Cerebellar cortex (tissue), 1 donor: ENCODE results near the gene NEUROD1.

ENCODE experiments used
- DNase-seq: peaks from one replicate; pipeline ENCODE4 v3.0.0-alpha.2; 2015; ENCODE audit warnings: low spot score

NEUROD1 gene

GRCh38 chr2:181680937-181681811, 857 bp upstream of the NEUROD1 start:
- DNase-seq: peak; percentile 65

- DNase-seq: peak; percentile 47
Observed at GRCh38 chr2:181679544-181679979, 755 bp downstream of the NEUROD1 start.

DNA sequence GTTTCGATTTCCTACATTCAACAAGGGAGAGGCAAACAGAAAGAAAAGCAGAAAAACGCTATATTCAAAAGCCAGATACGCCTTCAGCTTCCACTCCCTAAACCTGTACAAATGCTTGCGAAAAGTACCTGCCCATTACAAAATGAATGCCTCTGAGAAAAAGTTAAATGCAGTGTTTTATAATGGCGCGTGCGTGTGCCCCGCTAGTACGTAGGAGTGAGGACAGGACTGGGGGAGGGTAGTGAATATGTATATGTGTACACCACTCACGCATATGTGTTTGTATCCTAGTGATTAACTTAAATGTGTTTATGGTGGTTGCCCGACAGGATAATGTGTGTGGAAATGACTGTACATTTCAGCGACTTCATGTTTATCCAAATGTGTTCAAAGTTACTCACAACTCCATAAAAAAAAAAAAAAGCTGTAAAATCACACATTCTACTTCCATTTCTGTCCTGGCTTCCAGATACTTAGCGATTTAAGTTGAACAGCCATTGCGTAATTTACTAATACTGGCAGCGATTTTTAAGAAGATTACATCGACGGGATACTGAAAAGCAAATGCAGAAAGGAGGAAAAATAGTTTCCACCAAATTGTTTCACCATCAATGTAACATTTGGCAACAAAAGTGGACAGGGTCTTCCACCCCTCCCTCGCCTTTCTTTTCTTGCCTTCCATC, 1.3 kb downstream of the NEUROD1 start:
- peak; percentile 57 for DNase-seq

GRCh38 chr2:181677912-181678586, 2.3 kb downstream of the NEUROD1 start:
- peak; percentile 67 for DNase-seq

DNA sequence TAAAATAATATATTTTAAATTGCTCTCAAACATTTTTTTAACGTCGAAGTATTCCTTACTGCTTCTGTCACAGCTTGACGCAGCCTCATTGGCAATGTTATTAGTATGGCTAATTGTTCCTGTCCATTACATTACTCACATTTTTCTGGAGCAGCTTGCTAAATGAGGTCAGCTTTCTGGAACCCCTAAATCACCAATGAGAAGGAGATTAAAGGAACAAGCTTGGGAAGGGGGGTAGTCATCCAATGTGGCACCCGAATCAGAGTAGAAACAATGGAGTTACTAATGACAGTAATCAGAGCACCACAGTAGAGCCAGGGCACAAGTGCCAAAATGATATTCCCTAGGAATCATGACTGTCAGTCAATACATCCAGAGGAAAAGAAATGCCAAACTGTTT, 5.1 kb downstream of the NEUROD1 start:
- DNase-seq: peak; percentile 79

DNA sequence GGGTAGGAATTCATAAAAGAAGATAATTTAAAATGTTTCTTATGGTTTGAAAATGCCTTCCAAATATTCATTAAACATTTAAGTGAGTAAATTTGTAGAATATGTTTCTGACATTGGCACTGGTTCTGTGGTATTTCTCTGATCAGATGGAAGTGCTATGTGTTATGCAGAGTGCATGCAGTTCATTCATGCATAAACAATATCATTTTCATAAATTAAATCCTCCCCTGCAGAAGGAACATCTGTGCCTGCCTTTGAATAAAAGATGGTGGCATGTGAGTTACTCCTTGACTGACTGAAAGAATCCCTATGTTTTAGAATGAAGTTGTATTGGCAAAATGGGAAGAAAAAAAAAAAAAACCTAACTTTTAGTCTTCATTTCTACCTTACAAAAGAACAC, 5.9 kb downstream of the NEUROD1 start:
- DNase-seq: peak; percentile 80

- peak; percentile 92 for DNase-seq
Observed at GRCh38 chr2:181673173-181673572, 7.1 kb downstream of the NEUROD1 start.

GRCh38 chr2:181672255-181673008, 7.9 kb downstream of the NEUROD1 start:
- DNase-seq: no peak

GRCh38 chr2:181670632-181671031, 9.7 kb downstream of the NEUROD1 start:
- peak; percentile 7 for DNase-seq

DNA sequence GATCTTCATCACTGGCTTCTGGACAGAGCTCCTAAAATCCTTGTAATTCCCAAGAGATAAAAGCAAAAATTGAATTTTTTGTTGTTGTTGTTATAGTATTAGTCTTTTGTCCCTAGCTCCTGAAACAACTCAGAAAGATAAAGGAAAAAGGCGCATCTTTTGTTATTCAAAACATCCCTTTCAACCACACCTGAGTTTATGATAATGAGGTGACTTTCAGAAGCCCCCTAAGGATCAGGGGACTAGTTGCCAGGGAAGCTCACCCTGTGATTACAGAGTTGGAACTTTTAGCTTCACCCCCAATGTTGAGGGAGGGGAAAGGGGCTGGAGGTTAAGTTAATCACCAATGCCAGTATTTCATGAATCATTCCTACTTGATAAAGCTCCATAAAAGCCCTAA, 13.1 kb downstream of the NEUROD1 start:
- no peak for DNase-seq

DNA sequence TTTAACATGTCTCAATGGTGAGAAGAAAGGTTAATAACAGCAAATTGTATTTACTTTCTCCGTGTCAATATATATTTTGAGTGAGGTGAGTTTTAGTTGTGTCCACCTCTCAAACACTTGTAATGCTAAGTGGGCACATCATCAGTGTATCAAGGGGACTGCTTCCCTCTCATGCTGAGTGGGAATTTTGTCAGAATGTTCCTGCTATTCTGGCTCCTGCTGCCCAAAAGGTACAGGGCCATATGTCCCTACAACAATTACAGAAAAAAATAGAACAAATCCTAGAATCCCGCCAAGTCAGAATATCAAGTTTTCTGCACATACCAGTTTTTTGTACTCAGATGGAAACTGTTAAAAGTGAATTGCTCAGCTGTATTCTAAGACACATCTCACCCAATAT, 18.0 kb downstream of the NEUROD1 start:
- peak; percentile 95 for DNase-seq

- no peak for DNase-seq
Observed at GRCh38 chr2:181660181-181660580, 20.1 kb downstream of the NEUROD1 start.

GRCh38 chr2:181658444-181658843, 21.9 kb downstream of the NEUROD1 start:
- peak; percentile 82 for DNase-seq

- DNase-seq: no peak
Observed at GRCh38 chr2:181657379-181657778, 22.9 kb downstream of the NEUROD1 start.

DNA sequence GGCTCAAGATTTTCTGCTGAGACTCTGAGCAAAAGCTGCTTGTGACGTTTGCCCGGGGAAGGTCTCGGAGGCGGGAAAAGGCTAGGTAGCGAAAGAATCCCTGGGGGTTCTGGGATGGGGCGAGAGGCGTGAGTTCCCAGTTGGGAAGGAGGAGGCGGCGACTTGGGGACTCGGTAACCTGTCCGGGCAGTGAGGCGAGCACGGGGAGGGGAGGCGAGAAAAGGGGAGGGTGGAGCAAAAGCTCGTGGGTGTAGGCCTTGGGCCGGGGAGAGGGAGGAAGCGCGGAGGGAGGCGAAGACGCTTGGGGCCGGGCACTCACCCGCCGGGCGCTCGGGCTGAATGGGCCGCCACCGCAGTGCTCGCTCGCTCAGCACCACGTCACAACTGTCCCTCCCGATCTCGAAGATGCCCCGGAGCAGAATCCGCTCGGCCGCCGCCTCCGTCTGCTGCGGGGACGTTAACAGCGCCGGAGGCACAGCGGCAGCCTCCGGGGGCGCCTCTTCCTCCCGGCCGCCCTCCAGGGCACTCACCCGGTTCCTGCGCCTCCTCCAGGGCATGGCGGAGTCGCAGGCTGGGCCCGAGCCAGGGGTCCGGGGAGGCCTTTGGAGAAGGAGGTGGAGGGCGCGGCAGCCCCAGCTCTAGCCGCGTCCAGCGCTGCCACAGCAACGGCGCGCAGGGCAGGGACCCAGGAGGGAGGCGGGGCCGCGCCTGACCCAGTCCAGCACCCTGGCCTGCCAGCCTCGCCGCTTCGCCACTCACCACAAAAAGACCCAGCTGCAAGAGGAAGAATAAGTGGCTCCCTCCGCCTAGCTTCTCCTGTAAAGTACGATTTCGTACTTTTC, 23.6 kb downstream of the NEUROD1 start, which contains the start of gene CERKL:
Gene CERKL (minus strand): TSS at position 656 of the 842 bp plus-strand sequence. CDS start 99 bp downstream, at position 557.
- peak; percentile 83 for DNase-seq

DNA sequence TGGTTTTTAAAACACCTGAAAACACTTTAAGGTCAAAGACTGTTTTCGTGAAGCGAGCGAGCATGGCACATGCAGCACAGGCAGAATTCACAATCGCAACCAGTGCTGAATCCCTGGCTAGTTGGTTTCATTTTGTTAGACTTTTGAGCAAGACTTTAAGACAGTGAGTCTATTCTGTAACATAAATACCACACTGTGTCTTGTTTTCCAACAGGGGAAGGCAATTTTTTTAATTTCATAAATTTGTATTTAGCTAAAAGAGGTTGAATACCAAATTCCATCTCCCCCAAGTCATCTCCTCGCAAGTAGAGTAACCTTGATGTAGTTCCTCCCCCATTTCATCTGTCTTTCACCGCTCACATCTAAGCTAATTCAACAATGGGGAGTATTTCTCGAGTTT, 24.8 kb downstream of the NEUROD1 start:
- peak; percentile 78 for DNase-seq

- peak; percentile 64 for DNase-seq
Observed at GRCh38 chr2:181649436-181649979, 30.8 kb downstream of the NEUROD1 start.

- no peak for DNase-seq
Observed at GRCh38 chr2:181648478-181649155, 31.7 kb downstream of the NEUROD1 start.

DNA sequence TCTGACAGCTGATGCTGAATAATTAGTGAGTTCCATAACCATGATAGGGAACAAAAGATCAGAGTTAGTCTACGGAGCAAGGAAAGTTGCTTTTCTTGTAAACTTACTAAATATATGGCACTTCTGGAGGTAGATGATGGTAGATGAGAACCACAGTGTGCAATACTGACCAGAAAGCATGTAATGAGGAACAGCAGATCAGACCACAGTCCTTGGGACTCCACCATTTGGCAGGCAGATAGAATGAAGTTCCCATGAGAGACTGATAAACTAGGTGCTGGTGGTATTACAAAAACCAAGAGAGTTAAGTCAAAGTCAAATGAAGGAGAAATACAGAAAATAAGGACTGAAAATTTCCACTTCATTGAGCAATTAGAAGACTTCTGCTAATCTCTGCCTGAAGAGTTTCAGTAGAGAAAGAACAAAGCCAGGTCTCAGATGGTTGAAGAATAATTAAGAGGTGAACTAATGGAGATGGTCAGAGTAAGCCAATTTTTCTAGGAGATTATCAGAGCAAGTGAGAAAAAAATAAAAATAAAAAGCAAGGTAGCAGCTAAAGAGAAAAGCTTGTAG, 33.8 kb downstream of the NEUROD1 start:
- no peak for DNase-seq

DNA sequence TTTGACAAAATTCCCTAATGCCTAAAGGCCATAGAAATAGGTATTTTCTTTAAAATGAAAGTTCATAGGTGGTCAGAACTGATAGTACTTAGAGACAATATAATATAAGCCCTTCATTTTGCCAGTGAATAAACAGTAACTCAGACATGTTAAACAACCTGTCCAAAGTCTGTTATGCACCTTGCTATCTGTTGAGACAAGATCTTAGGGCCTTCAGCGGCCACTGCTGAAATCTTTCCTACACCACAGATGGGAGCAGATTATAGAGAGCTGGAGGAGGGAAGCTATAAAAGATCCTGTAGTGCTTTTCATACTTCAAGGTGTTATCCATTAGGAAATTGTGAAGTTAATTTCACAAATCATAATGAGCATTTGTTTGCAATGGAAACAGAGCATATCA, 37.2 kb downstream of the NEUROD1 start:
- no peak for DNase-seq
